ENCODE measurements around the gene HTD2. TPM values are rescaled to one million over a fixed set of nuclear protein-coding genes. Genes with fewer than 3 reads are reported as not detected.

The HTD2 gene
- total RNA-seq, 4 donors from 2014 or later = 14.1 to 26.2 (median 21.7) TPM

DNA sequence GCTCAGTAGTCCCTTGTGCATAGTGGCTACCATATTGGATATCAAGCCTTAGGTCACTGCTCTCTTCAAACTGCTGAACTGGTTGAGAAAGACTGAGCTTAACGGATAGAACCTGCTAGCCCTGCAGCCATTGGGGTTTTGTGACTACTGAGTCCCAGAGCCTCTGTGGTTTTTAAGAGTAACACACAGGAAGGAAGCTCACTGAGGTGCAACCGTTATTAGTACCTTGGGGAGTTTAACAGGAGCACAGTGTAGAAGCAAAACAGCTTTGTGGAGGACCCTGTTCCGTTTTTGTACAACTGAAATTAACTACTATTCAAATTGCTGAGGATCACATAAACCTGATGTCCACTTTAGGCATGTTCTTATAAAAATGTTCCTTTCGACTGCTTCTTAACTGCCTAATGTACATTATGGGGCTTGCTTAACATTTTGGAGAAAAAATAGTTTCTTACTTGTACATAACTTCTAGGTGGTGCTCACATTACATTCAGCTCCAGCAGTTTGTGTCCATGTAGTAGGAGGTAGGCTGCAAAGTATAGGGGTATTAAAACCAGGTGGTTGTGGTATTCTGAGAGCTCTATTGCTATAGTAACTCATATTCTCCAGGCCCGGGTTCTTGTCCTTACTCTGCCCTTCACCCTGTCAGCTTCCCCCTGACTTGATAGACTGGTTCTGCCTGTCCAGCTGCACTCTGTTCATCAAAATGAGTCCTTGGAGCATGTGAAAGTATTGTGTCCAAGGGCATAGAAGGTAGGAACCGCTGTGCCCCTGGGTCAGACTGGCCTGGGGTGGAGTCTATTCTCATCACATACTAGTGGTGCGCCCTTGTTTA is 43.7 kb downstream of the HTD2 start:
- intact Hi-C loops (cut with DNase I; ENCODE audit: low total_unique reads) (no loop called here), in situ Hi-C loops (cut with MboI; ENCODE audit: low sequenced_read_pairs in 4 of 4) (no loop called here)
- Histone ChIP-seq H3K27me3 (no peaks in the 10 kb centered on the region), H3K27ac (no peak overlapping the region), H3K4me3 (no peak overlapping the region), H3K9me3 (no peaks in the 10 kb centered on the region), H3K36me3 (no peaks in the 10 kb centered on the region), H3K4me1 (peaks cover 14 to 18% of the 10 kb centered on the region in 2 donors)
- DNase-seq = no peak
- peak in 1 of 2 donors; percentile 15 for ATAC-seq
- TF ChIP-seq POLR2A (IDR thresholded peaks at IDR 0.05) = no peak
- TF ChIP-seq, protein P1, sequence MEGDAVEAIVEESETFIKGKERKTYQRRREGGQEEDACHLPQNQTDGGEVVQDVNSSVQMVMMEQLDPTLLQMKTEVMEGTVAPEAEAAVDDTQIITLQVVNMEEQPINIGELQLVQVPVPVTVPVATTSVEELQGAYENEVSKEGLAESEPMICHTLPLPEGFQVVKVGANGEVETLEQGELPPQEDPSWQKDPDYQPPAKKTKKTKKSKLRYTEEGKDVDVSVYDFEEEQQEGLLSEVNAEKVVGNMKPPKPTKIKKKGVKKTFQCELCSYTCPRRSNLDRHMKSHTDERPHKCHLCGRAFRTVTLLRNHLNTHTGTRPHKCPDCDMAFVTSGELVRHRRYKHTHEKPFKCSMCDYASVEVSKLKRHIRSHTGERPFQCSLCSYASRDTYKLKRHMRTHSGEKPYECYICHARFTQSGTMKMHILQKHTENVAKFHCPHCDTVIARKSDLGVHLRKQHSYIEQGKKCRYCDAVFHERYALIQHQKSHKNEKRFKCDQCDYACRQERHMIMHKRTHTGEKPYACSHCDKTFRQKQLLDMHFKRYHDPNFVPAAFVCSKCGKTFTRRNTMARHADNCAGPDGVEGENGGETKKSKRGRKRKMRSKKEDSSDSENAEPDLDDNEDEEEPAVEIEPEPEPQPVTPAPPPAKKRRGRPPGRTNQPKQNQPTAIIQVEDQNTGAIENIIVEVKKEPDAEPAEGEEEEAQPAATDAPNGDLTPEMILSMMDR (IDR thresholded peaks at IDR 0.05 in 4 of 5, conservative IDR thresholded peaks at IDR 0.05 in 1 of 5) = no peak

DNA sequence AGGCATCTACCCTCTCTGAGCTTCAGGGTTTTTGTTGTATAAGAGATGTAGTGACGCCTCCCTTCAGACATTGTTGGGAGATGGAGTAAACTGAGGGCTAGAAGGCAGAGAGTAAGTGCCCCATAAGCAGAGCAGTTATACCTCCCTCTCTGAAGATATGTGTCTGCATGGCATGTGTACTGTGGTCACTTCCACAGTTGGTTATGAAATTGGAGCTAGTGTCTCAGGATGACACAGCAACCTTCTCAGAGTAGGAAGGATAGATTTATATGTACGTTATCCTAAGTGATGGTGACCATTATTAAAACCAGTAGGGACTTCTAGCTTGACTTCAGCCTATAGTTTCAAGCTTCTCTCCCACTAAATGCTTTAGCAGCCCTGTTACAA is 44.3 kb downstream of the HTD2 start:
- H3K27ac ChIP-seq = peak overlapping the region in 2 of 4 donors; percentile 20 to 32
- intact Hi-C loops (cut with DNase I; ENCODE audit: low total_unique reads) = no loop called here
- peak; percentile 83 to 94 for ATAC-seq

DNA sequence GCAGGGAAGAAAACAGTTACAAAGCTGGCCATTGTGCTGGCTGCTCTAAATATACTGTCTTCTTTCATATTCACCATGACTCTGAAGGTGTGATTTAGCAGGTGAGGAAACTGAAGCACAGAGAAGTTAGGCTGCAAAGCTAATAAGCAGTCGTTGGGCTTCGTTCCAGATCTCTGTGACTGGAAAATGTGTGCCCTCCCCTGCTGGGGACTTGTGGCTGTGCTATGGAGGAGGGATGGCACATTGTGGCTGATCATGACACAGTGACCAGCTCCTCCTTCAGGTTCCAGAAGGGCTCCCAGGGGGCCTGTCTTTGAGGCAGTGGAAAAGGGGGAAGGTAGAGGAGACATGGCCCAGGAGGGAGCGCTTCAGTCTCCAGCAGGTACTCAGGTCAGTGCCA is 45.6 kb downstream of the HTD2 start:
- Histone ChIP-seq H3K4me3 (no peak overlapping the region), H3K36me3 (no peaks in the 10 kb centered on the region), H3K9me3 (no peaks in the 10 kb centered on the region), H3K27me3 (no peaks in the 10 kb centered on the region), H3K27ac (no peak overlapping the region), H3K4me1 (peaks cover 17 to 18% of the 10 kb centered on the region in 2 donors)
- TF ChIP-seq POLR2A (IDR thresholded peaks at IDR 0.05) = no peak
- TF ChIP-seq, protein P1 (IDR thresholded peaks at IDR 0.05 in 4 of 5, conservative IDR thresholded peaks at IDR 0.05 in 1 of 5) = no peak
- no peak for DNase-seq
- no peak for ATAC-seq
- in situ Hi-C loops (cut with MboI; ENCODE audit: low sequenced_read_pairs in 4 of 4) = no loop called here
- intact Hi-C loops (cut with DNase I; ENCODE audit: low total_unique reads) = no loop called here

More for the DNA sequence above, 44.3 kb downstream of the HTD2 start:
- H3K36me3 ChIP-seq = no peaks in the 10 kb centered on the region
- TF ChIP-seq, protein P1 (IDR thresholded peaks at IDR 0.05 in 4 of 5, conservative IDR thresholded peaks at IDR 0.05 in 1 of 5) = no peak
- TF ChIP-seq POLR2A (IDR thresholded peaks at IDR 0.05) = no peak
- H3K27me3 ChIP-seq = no peaks in the 10 kb centered on the region
- H3K9me3 ChIP-seq = no peaks in the 10 kb centered on the region
- in situ Hi-C loops (cut with MboI; ENCODE audit: low sequenced_read_pairs in 4 of 4) = no loop called here
- peaks cover 14 to 18% of the 10 kb centered on the region in 2 donors for H3K4me1 ChIP-seq
- peak overlapping the region in 1 of 4 donors; percentile 18 for H3K4me3 ChIP-seq
- DNase-seq = no peak

DNA sequence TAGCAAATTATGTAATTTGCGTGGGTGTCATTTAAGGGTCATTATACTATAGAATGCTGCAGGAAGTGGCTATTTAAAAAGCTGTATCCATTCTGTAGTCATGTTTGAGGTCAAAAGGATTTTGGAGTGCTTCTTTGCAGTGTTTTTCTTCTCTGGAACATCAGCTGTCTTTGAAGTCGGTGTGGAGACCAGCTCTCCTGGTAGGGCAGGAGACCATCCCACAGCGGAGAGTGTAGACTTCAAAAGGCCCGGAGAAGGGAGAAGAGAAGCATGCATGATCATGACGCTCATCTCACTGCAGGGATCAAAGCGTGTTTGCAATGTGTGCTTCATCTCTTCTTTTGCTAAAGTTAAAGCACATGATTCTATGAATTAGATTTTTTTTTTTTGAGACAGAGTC is 46.3 kb downstream of the HTD2 start:
- H3K27me3 ChIP-seq = no peaks in the 10 kb centered on the region
- H3K4me3 ChIP-seq = no peak overlapping the region
- ATAC-seq (no peak), DNase-seq (no peak)
- in situ Hi-C loops (cut with MboI; ENCODE audit: low sequenced_read_pairs in 4 of 4) (no loop called here), intact Hi-C loops (cut with DNase I; ENCODE audit: low total_unique reads) (no loop called here)
- no peaks in the 10 kb centered on the region for H3K9me3 ChIP-seq
- H3K36me3 ChIP-seq = no peaks in the 10 kb centered on the region
- no peak overlapping the region for H3K27ac ChIP-seq
- peaks cover 17 to 18% of the 10 kb centered on the region in 2 donors for H3K4me1 ChIP-seq
- TF ChIP-seq POLR2A (IDR thresholded peaks at IDR 0.05) = no peak
- TF ChIP-seq, protein P1 (IDR thresholded peaks at IDR 0.05 in 4 of 5, conservative IDR thresholded peaks at IDR 0.05 in 1 of 5) = no peak

Measured in gastrocnemius medialis (tissue), 4 donors.